IPS-20b (cell line): ENCODE results near the gene RHOB.
A peak's percentile ranks its signal among the peaks of the same experiment; 100 is the strongest.

ENCODE experiments used
- H3K27ac ChIP-seq: one replicate; pipeline ENCODE4 v1.5.1; 2013; ENCODE audit warnings: low read length
- H3K27me3 ChIP-seq: 2 replicates; pipeline ENCODE4 v1.6.1; 2013; ENCODE audit warnings: mild to moderate bottlenecking, low read length, inconsistent platforms; ENCODE audit not compliant: insufficient read depth
- H3K36me3 ChIP-seq: 2 replicates; pipeline ENCODE4 v1.6.1; 2013; ENCODE audit warnings: low read depth, mild to moderate bottlenecking, inconsistent platforms, low read length, moderate library complexity; ENCODE audit not compliant: insufficient read depth
- H3K4me1 ChIP-seq: 2 replicates; pipeline ENCODE4 v1.6.1; 2013; ENCODE audit warnings: mild to moderate bottlenecking, control low read depth, inconsistent platforms, low read length, moderate library complexity; ENCODE audit not compliant: insufficient read depth
- H3K4me3 ChIP-seq: 2 replicates; pipeline ENCODE4 v1.5.1; 2013; ENCODE audit warnings: mild to moderate bottlenecking, low read length, inconsistent platforms
- H3K9ac ChIP-seq: 2 replicates; pipeline ENCODE4 v1.6.1; 2013; ENCODE audit warnings: low read depth, mild to moderate bottlenecking, inconsistent platforms, low read length, moderate library complexity
- H3K9me3 ChIP-seq: 2 replicates; pipeline ENCODE4 v1.6.1; 2013; ENCODE audit warnings: mild to moderate bottlenecking, low read depth, low read length, inconsistent platforms; ENCODE audit not compliant: insufficient read depth

The RHOB gene

DNA sequence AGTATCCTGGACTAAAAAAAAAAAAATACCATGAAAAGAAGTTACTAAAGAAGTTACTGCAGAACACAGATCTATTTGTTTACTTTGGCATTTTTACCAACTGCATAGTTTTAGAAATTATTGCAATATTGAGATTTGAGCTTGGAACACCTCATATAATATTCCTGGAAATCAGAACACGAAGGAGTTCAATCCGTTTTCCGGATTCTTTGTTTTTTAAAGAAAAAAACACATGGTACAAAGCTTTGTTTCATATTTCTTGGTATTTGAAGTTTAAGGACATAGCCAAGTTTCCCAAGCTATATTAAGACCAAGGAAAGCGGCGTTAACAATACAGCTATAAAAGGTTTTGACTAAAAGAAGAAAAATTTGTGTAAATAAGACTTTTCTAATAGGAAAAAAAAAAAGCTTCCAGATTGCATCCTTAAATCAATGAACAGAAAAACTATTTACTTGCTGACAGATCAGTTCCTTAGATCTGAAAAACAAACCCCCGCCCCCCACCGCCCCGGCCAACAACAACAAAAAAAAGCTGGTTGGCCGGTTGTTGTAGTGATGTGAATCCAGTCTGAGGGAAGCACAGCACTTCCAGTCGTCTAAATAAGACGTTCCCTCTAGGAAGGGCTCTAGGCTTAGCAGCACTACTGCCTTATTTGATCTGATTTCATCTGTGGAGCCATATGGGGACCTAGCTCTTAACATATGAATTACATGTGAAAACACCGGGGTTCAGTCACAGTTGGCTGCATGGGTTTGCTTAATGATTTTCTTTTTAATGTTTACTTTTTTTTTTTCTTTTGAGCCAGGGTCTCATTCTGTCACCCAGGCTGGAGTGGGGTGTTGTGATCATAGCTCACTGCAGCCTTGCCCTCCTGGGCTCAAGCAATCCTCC lies 2.5 kb upstream of the RHOB start:
- Histone ChIP-seq H3K27ac (no peak overlapping the region), H3K36me3 (no peaks in the 10 kb centered on the region), H3K27me3 (peaks cover 43% of the 10 kb centered on the region), H3K4me1 (peaks cover 10% of the 10 kb centered on the region), H3K4me3 (no peak overlapping the region), H3K9me3 (no peaks in the 10 kb centered on the region), H3K9ac (no peak overlapping the region)

DNA sequence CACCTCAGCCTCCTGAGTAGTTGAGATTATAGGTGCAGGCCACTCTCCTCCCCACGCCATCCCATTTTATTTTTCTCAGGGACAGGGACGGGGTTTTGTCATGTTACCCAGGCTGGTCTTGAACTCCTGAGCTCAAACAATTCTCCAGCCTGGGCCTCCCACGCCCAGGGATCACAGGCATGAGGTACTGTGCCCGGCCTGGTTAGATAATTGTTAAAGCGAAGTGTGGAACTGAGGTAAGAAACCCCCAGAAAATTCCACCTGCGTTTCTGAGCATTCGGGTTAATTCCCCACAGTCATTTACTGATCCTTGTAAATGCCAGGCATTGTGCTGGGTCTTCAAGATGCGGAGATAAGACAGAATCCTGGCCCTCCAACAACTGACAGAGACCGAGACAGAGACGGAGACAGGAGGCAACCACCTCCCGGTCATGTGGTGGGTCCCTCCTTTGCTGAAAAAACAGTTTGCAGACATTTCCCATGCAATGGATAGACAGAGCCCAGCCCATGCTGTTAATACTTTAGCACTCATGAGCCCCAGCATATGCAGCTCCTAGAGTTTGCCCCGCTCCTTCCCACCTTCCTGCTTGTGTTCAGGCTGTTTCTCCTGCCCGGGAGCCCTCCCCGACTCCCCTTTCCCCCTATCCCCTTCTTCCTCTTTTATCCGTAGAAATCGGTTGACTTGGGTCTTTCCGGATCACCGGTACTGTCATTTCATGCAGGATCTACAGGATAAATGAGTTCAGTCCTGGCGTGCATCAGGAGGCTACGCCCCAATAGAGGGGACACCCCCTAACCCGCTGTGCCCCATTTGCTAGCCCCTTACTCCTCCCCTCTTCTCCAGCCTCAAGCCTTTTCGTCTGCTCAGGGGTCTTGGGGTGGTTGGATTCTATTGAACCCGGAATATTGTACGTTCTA lies 1.6 kb upstream of the RHOB start:
- Histone ChIP-seq H3K27me3 (peaks cover 52% of the 10 kb centered on the region), H3K9me3 (no peaks in the 10 kb centered on the region), H3K4me1 (peaks cover 19% of the 10 kb centered on the region), H3K4me3 (no peak overlapping the region), H3K27ac (no peak overlapping the region), H3K9ac (no peak overlapping the region), H3K36me3 (no peaks in the 10 kb centered on the region)

DNA sequence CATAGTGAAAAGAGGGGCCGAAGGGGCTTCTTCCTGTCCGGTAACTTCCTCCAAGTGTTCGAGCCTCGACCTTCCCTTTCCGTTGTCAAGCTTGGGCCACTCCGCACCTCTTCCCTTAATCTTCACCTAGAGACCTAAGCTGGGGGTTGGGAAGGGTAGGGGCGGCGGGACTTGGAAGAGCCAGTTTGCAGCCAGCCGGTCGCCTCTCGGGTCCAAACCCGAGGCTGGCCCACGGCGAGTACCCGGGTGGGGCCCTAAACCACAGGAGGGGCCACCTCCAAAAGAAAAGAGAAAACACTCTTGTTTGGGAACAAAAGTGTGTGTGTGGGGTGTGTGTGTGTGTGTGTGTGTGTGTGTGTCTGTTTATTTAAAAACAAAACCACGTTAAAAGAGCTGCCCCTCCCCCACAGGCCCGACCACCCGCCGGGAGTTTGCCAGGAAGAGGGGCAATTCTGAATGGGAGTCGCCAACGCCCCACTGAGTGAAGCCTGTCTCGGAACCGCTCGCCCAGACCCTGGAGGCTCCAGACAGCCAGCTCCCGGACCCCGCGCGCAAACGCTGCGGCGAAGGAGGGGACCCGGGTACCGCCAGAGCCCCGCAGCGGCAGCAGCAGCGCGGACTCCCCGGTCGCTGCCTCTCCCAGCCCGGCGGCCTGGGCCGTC lies 488 bp upstream of the RHOB start:
- H3K27ac ChIP-seq, result no peak overlapping the region
- no peaks in the 10 kb centered on the region for H3K36me3 ChIP-seq
- H3K4me3 ChIP-seq, result peak overlapping the region; percentile 83
- H3K27me3 ChIP-seq, result peaks cover 63% of the 10 kb centered on the region
- H3K4me1 ChIP-seq, result peaks cover 25% of the 10 kb centered on the region
- H3K9ac ChIP-seq, result peak overlapping the region; percentile 36; the same call in 1 of the 2 replicates
- H3K9me3 ChIP-seq, result no peaks in the 10 kb centered on the region

DNA sequence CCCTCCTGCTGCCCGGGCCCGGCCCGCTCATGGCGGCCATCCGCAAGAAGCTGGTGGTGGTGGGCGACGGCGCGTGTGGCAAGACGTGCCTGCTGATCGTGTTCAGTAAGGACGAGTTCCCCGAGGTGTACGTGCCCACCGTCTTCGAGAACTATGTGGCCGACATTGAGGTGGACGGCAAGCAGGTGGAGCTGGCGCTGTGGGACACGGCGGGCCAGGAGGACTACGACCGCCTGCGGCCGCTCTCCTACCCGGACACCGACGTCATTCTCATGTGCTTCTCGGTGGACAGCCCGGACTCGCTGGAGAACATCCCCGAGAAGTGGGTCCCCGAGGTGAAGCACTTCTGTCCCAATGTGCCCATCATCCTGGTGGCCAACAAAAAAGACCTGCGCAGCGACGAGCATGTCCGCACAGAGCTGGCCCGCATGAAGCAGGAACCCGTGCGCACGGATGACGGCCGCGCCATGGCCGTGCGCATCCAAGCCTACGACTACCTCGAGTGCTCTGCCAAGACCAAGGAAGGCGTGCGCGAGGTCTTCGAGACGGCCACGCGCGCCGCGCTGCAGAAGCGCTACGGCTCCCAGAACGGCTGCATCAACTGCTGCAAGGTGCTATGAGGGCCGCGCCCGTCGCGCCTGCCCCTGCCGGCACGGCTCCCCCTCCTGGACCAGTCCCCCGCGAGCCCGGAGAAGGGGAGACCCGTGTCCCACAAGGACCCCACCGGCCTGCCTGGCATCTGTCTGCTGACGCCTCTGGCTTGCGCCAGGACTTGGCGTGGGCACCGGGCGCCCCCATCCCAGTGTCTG lies 767 bp downstream of the RHOB start:
- H3K36me3 ChIP-seq, result no peaks in the 10 kb centered on the region
- H3K27ac ChIP-seq, result no peak overlapping the region
- peaks cover 76% of the 10 kb centered on the region for H3K27me3 ChIP-seq
- no peaks in the 10 kb centered on the region for H3K9me3 ChIP-seq
- H3K9ac ChIP-seq, result peak overlapping the region; percentile 80; the same call in 1 of the 2 replicates
- peak overlapping the region; percentile 83 for H3K4me3 ChIP-seq
- H3K4me1 ChIP-seq, result peaks cover 25% of the 10 kb centered on the region

DNA sequence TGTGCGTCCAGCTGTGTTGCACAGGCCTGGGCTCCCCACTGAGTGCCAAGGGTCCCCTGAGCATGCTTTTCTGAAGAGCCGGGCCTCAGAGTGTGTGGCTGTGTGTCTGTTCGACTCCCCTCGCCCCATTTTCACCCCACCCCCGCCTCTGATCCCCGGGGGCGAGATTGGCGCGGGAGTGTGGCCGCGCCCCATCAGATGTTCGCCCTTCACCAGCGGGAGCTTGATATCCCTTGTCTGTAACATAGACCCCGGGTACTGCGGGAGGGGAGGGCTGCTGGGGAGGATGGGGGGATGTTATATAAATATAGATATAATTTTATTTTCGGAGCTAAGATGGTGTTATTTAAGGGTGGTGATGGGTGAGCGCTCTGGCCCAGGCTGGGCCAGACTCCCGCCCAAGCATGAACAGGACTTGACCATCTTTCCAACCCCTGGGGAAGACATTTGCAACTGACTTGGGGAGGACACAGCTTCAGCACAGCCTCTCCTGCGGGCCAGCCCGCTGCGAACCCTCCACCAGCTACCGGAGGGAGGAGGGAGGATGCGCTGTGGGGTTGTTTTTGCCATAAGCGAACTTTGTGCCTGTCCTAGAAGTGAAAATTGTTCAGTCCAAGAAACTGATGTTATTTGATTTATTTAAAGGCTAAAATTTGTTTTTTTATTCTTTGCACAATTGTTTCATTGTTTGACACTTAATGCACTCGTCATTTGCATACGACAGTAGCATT lies 1.5 kb downstream of the RHOB start:
- no peaks in the 10 kb centered on the region for H3K9me3 ChIP-seq
- H3K9ac ChIP-seq, result peak overlapping the region; percentile 80; the same call in 1 of the 2 replicates
- H3K36me3 ChIP-seq, result no peaks in the 10 kb centered on the region
- peaks cover 25% of the 10 kb centered on the region for H3K4me1 ChIP-seq
- H3K27ac ChIP-seq, result no peak overlapping the region
- H3K4me3 ChIP-seq, result peak overlapping the region; percentile 83
- H3K27me3 ChIP-seq, result peaks cover 83% of the 10 kb centered on the region

DNA sequence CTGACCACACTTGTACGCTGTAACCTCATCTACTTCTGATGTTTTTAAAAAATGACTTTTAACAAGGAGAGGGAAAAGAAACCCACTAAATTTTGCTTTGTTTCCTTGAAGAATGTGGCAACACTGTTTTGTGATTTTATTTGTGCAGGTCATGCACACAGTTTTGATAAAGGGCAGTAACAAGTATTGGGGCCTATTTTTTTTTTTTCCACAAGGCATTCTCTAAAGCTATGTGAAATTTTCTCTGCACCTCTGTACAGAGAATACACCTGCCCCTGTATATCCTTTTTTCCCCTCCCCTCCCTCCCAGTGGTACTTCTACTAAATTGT lies 2.1 kb downstream of the RHOB start:
- Histone ChIP-seq H3K9ac (peak overlapping the region; percentile 20; the same call in 1 of the 2 replicates), H3K36me3 (no peaks in the 10 kb centered on the region), H3K4me3 (peak overlapping the region; percentile 83), H3K4me1 (peaks cover 25% of the 10 kb centered on the region), H3K9me3 (no peaks in the 10 kb centered on the region), H3K27me3 (peaks cover 87% of the 10 kb centered on the region), H3K27ac (no peak overlapping the region)

DNA sequence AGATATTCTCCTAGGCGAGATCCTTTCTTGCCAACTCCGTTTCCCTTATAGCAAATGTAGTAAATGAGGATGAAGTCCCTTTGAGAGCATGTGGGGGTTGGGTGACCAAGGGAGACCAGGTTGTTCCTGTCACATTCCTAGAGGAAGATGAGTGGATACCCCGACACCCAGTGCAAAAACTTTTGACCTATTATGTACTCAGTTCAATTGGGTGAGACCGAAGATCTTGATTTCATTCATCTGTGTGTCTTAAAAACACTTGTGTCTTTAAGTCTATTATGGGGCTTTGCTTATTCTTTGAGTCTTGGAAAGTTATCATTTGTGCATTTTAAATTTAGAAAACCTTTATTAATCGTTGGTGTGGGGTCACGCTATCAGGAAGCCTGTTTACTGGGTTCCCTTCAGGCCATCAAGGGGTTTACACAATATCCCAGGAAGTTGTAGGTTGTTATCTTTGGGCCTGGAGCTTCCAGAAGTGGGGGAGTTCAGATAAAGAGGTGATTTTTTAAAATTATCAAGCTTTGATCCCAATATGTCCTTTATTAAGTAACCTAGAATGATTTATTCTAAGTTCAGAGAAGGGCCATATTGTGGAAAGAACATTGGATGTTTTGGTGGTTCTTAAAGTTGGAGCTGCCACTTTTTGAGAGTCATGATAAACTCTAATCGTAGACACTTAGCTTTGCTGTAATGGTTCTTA lies 2.8 kb downstream of the RHOB start:
- Histone ChIP-seq H3K9ac (no peak overlapping the region), H3K27me3 (peaks cover 86% of the 10 kb centered on the region), H3K4me1 (peaks cover 23% of the 10 kb centered on the region), H3K27ac (no peak overlapping the region), H3K4me3 (peak overlapping the region; percentile 83), H3K36me3 (no peaks in the 10 kb centered on the region), H3K9me3 (no peaks in the 10 kb centered on the region)

DNA sequence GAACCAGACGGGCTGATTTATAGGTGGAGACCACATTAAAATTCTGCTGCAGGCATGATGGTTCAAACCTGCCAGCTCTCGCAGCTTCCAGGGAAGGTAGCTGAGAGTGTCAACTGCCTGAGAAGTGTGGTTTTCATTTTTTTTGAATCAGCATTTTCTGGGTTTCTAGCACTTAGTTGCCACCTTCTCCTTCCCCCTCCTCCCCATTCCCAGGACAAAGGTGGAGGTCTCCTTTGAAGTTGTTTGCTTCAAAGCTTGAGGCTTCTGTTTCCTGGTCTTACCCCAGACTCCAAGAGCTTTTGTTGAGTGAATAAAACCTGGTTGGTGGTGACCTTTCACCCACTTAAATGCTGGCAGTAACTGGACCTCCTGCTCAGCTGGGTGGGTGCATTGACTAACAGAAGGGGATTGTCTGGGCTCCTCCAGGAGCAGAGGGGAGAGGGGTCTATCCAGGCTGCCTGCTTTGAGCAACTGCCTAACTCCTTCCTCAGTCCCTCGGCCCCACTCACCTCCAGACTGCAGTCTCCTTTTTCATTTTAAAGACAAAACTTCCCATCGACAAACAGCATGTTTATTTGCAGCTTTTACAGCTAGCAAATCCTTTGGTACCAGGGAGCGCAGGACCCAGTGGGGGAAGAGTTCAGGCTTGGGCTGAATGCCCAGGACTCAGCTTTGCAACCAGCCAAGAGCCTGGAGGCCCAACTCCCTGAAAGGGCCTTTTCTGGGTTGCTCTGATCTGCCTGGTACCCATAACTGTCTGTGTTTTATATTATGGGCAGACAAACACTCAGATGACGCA lies 3.5 kb downstream of the RHOB start:
- Histone ChIP-seq H3K4me3 (peak overlapping the region; percentile 83), H3K36me3 (no peaks in the 10 kb centered on the region), H3K27ac (no peak overlapping the region), H3K9me3 (no peaks in the 10 kb centered on the region), H3K27me3 (peaks cover 79% of the 10 kb centered on the region), H3K4me1 (peaks cover 19% of the 10 kb centered on the region), H3K9ac (no peak overlapping the region)

DNA sequence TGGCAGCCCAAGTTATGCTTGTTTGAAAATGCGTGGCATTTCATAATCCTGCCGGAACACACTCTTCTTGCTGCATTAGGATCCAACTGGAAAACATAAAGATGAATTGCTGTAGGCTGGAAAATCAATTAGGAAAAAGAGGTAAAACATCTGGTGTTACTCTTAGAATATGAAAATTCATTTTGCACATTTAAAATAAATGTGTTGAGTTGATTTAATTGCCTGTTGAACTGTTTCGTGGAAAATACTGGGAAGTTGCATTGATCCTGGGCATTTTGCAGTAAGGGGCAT lies 4.1 kb downstream of the RHOB start:
- H3K9ac ChIP-seq, result no peak overlapping the region
- H3K4me1 ChIP-seq, result peaks cover 19% of the 10 kb centered on the region
- no peak overlapping the region for H3K27ac ChIP-seq
- H3K36me3 ChIP-seq, result no peaks in the 10 kb centered on the region
- peaks cover 74% of the 10 kb centered on the region for H3K27me3 ChIP-seq
- no peaks in the 10 kb centered on the region for H3K9me3 ChIP-seq
- no peak overlapping the region for H3K4me3 ChIP-seq

DNA sequence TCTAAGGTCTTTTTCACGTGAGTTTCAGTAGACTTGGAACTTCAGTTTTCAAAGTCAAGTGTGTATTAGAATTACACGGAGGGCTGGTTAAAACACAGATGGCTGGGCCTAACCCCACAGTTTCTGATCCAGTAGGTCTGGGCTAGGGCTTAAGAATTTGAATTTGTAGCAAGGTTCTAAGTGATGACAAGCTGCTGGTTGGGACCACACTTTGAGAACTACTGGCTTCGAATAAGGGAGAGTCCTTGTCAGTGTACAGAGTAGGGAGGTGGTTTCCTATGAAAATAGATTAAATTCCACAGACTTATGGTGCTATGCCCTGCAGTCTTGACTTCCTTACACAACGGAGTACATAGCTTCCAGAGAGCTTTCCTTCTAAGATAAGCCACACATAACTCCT lies 4.5 kb downstream of the RHOB start:
- Histone ChIP-seq H3K27me3 (peaks cover 70% of the 10 kb centered on the region), H3K9ac (no peak overlapping the region), H3K4me3 (no peak overlapping the region), H3K36me3 (no peaks in the 10 kb centered on the region), H3K27ac (no peak overlapping the region), H3K9me3 (no peaks in the 10 kb centered on the region), H3K4me1 (peaks cover 19% of the 10 kb centered on the region)
